ENCODE results near the gene FBXL7. TPM values are rescaled to one million over a fixed set of nuclear protein-coding genes. Genes with fewer than 3 reads are reported as not detected.

The FBXL7 gene
- total and polyA plus RNA-seq, 2 donors (not counting 3 experiments of a cell fraction or from before 2014, with no cell fraction given) = 23.5 to 32.2 TPM

DNA sequence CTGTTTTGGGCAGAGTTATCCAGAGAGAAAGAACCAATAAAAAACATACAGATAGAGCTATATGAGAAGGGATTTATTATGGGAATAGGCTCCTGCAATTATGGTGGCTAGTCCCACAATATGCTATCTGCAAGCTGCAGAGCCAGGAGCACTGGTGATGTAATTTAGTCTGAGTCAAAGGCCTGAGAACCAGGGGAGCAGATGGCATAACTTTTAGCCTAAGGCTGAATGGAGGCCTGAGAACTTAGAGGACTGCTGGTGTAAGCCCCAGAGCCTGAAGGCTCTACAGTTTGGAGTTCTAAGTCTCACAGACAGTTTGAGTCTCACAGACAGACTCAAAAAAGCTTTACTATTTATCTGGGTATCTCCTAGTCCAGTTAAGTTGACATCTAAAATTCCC lies 263.8 kb downstream of the FBXL7 start:
- intact Hi-C loops (cut with micrococcal nuclease) = no loop called here
- Histone ChIP-seq H3K9me3 (replicated peaks; ENCODE audit: control insufficient read depth, insufficient read depth, low read length) (no peaks in the 10 kb centered on the region), H3K9me1 (replicated peaks; ENCODE audit: control insufficient read depth, extremely low read depth, insufficient read depth, low read length) (no peaks in the 10 kb centered on the region), H3K79me2 (ENCODE audit: control insufficient read depth, insufficient read depth, low read length) (peaks cover 2% of the 10 kb centered on the region), H3K4me1 (ENCODE audit: control insufficient read depth, extremely low read depth, insufficient read depth, low read length) (no peaks in the 10 kb centered on the region), H3K27ac (ENCODE audit: insufficient read depth, low read depth, low read length) (no peak overlapping the region), H3K4me2 (ENCODE audit: insufficient read depth, low read length) (no peak overlapping the region), H3K4me3 (replicated peaks in 1 of 3; ENCODE audit: insufficient read depth in 1 of 3, low read depth in 1 of 3, low read length in 3 of 3) (no peak overlapping the region), H2AFZ (ENCODE audit: low read depth, low read length) (no peak overlapping the region), H3K27me3 (ENCODE audit: control insufficient read depth in 2 of 2, insufficient read depth in 2 of 2, low read length in 2 of 2) (no peaks in the 10 kb centered on the region), H3K9ac (replicated peaks; ENCODE audit: extremely low read depth, insufficient read depth, low read length) (no peak overlapping the region), H3K36me3 (ENCODE audit: control insufficient read depth in 2 of 2, extremely low read depth in 1 of 2, insufficient read depth in 2 of 2, low read length in 2 of 2) (no peaks in the 10 kb centered on the region), H4K20me1 (replicated peaks; ENCODE audit: control insufficient read depth, extremely low read depth, insufficient read depth, low read length) (peaks cover 5% of the 10 kb centered on the region)
- DNase-seq (ENCODE audit: low read depth, low spot score) = no peak
- dilution Hi-C loops (cut with MboI; ENCODE audit: extremely low pct_ligation_motif_present, low sequenced_read_pairs) = no loop called here
- no TSS peak for BruUV-seq (replicated peaks)
- TF ChIP-seq FOS (IDR thresholded peaks at IDR 0.05; ENCODE audit: borderline replicate concordance, insufficient read depth, low read length) (no peak), JUN (IDR thresholded peaks at IDR 0.05; ENCODE audit: borderline replicate concordance, insufficient read depth, insufficient read length, low read depth) (no peak), GATA2 (IDR thresholded peaks at IDR 0.05; ENCODE audit: insufficient read depth, insufficient read length, low read depth, low read length) (no peak), POLR2A (IDR thresholded peaks at IDR 0.05; ENCODE audit: low read depth, low read length) (no peak), MYC (IDR thresholded peaks at IDR 0.05; ENCODE audit: low read depth, low read length) (no peak), EZH2 (IDR thresholded peaks at IDR 0.05; ENCODE audit: borderline replicate concordance, low read depth, low read length, severe bottlenecking) (no peak), POLR2AphosphoS5 (IDR thresholded peaks at IDR 0.05; ENCODE audit: insufficient read depth, low read depth, low read length) (no peak)
- TF ChIP-seq, protein P1, sequence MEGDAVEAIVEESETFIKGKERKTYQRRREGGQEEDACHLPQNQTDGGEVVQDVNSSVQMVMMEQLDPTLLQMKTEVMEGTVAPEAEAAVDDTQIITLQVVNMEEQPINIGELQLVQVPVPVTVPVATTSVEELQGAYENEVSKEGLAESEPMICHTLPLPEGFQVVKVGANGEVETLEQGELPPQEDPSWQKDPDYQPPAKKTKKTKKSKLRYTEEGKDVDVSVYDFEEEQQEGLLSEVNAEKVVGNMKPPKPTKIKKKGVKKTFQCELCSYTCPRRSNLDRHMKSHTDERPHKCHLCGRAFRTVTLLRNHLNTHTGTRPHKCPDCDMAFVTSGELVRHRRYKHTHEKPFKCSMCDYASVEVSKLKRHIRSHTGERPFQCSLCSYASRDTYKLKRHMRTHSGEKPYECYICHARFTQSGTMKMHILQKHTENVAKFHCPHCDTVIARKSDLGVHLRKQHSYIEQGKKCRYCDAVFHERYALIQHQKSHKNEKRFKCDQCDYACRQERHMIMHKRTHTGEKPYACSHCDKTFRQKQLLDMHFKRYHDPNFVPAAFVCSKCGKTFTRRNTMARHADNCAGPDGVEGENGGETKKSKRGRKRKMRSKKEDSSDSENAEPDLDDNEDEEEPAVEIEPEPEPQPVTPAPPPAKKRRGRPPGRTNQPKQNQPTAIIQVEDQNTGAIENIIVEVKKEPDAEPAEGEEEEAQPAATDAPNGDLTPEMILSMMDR (IDR thresholded peaks at IDR 0.05; ENCODE audit: extremely low read depth in 1 of 2, insufficient read depth in 1 of 2, low read depth in 1 of 2, low read length in 2 of 2) = no peak
- TF ChIP-seq, protein P2, sequence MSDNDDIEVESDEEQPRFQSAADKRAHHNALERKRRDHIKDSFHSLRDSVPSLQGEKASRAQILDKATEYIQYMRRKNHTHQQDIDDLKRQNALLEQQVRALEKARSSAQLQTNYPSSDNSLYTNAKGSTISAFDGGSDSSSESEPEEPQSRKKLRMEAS (IDR thresholded peaks at IDR 0.05; ENCODE audit: insufficient read depth, insufficient read length) = no peak
- no peak for FAIRE-seq
- CTCF ChIA-PET = no interaction called here
- POLR2A ChIA-PET = no interaction called here

Measured in endothelial cell of umbilical vein (primary cell).